Activated CD8-positive, alpha-beta memory T cell treated with anti-CD3 and anti-CD28 coated beads for 48 hours (primary cell): ENCODE measurements around the gene SNRNP200.

Source experiments
- DNase-seq, 3 experiments: peaks; one replicate each; pipeline ENCODE4 v3.0.0-alpha.2; 2020; ENCODE audit warnings: low read depth in 2 of 3, low spot score in 2 of 3

The SNRNP200 gene

DNA sequence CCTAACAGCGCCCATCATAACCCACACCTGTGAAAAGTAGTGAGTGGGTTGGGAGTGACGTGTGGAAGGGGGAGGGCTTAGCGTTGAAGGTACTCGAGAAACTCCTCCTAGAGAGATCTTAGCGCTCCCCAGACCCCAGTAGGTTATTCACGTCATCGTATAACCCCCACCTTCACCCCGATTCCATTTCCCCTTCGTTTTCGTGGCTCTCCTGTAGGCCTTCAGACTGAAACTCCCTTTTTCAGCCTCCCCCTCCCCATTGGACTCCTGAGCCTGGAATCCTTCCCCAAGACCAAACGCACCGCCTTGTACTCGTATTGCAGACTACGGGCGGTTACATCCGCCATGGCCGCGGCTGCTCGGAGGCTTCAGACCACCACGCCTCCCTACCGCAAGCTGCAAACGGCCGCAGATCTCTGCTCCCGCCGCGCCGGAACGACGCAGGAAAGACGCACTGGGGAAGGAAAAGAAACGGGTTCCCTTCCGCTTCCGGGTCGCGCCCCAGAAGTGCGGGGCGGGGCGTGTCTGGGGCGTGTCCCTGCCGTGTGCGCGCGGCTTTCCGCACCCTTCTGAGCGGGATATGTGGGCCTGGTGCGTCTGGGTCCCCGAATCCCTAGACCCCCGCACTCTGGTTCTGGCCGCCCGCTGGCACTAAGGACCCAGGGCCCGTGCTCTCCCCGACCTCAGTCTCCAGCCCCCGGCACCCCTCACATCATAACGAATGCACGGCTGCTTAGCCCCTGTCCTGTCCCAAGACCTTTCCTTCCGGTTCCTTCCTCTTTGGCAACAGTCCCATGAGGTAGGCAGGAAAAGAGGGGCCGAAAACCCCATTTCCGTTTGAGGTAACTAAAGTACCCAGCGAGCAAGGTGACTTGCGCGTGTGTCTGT is at the start of gene SNRNP200:
SNRNP200 (minus strand) TSS at position 456 of the 888 bp plus-strand sequence; CDS start at position 347, 109 bp downstream.
- peak; percentile 82 to 85 (median 83) for DNase-seq

DNA sequence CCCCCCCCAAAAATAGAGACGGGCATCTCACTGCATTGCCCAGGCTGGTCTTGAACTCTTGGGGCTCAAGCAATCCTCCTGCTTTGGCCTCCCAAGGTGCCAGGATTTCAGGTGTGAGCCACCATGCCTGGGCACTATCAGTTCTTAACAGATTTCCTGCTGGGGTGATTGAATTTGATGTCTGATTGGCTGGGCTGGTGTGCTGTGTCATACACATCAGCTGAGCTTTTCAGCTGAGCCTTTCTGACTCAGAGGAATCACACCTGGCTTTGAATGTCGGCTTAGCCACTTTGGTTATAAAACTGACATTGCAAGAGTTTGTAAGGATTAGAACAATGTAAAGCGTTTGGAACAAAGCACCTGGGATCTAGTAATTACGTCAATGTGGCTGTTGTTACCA is 49.1 kb upstream of the SNRNP200 start:
- no peak for DNase-seq

- DNase-seq, result no peak
These were observed 48.3 kb upstream of the SNRNP200 start for GRCh38 chr2:96353606-96354101.

GRCh38 chr2:96353032-96353561 is 47.8 kb upstream of the SNRNP200 start:
- DNase-seq, result no peak

DNA sequence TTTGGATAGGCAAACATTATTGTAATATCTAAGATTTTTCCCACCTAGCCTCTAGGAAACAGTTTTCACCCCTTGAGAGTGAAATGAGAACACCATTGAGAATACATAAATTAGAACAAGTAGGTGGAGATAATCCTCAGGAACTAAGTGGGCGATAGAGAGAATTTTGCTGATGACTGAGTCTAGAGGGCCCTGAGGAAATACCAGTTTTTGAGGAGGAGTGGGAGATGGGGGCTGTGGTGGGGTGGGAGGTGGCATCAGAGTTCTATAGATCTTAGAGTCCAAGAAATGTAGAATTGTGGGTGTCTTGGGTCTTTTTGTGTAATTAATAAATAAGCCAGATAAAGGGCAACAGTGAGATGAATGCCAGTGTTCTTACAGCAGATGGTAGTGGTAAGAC is 42.0 kb upstream of the SNRNP200 start:
- no peak for DNase-seq

DNA sequence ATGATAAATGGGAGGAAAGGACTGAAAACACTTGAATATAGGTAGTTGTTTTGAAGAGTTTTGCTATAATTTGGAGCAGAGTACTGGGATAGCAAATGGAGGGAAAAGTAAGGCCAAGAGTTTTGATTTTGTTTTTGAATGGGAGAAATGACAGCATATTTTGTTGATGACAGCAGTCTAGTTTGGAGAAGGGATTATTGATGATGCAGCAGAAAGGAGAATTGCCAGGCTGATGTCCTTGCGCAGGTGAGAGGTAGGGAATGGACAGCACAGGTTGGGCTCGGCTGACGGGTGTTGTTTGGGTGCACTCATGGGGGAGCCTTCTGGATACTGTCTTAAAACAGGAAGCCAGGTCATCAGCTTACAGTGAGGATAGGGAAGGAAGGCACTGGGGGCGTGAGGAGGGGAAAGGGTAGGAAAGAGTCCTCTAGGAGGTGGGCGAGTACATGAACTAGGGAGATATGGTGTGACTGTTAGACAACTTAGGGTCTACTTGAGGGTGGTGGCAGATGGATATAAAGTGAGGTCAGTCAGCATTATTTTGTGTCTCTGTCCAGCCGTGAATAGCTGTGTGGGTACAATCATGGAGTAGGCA is 40.6 kb upstream of the SNRNP200 start:
- DNase-seq, result no peak

GRCh38 chr2:96345438-96345837 is 40.1 kb upstream of the SNRNP200 start:
- DNase-seq, result no peak

GRCh38 chr2:96344011-96344410 is 38.7 kb upstream of the SNRNP200 start:
- DNase-seq, result no peak

GRCh38 chr2:96342085-96342484 is 36.7 kb upstream of the SNRNP200 start:
- DNase-seq, result no peak

DNA sequence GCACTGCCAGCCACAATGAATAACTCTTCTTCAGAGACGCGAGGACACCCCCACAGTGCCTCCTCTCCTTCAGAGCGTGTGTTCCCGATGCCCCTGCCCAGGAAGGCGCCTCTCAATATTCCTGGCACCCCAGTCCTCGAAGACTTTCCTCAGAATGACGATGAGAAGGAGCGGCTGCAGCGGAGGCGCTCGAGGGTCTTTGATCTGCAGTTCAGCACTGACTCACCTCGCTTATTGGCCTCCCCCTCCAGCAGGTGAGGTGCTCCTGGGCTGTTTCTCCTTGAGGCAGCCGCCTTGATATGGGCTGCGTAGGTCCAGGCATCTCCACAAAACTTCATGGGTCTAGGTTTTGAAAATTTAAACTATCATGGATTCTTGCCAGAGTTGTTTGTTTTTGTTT is 36.3 kb upstream of the SNRNP200 start:
- no peak for DNase-seq

DNA sequence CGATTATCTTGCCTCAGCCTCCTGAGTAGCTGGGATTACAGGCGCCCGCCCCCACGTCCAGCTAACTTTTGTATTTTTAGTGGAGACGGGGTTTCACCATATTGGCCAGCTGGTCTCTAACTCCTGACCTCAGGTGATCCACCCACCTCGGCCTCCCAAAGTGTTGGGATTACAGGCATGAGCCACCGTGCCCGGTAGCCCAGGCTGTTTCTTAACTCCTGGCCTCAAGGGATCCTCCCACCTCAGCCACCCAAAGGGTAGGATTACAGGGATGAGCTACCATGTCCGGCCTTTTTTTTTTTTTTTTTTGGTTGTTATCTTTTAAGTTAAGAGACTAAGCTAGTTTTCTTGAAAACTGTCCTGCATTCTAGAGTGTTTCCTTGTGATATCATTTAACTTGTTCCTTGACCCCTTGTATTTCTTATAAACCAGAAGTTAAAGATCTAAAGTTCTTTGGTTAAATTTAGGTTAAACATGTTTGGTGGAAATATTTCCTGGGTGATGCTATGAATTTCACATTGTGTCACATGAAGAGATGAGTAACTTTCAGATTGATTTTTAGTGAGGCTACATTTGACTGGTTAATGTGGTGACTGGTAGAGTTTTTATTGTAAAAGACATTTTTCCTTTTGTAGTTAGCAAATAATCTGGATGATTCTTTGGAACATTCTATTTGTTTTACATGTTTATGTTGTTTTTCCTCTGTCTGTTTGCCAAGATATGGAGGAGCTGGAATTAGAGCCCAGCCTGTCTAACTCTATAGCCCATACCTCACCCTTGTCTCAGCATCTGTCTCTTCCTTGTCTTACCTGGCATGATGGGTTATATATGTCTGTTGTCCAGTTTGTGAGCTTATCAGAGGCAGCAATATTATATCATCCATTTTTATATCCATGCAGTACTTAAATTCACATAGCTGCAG is 35.4 kb upstream of the SNRNP200 start:
- no peak for DNase-seq

DNA sequence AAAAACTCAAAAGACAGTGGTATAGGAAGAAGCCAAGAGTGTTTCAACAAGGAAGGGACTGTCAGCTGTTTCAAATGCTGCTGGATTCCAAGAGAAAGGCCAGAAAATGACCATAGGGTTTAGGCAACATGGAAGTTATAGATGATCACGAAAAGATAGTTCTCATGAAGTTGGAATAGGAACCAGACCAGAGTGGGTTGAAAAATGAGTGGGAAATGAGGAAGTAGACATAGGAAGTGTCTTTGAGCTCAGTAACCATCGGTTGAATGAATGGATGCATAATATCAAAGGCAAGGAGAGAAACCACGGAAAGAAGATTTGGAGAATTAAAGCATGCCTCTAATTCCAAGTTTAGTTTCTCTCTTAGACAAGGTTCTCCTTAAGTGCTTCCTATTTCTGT is 31.5 kb upstream of the SNRNP200 start:
- no peak for DNase-seq

DNA sequence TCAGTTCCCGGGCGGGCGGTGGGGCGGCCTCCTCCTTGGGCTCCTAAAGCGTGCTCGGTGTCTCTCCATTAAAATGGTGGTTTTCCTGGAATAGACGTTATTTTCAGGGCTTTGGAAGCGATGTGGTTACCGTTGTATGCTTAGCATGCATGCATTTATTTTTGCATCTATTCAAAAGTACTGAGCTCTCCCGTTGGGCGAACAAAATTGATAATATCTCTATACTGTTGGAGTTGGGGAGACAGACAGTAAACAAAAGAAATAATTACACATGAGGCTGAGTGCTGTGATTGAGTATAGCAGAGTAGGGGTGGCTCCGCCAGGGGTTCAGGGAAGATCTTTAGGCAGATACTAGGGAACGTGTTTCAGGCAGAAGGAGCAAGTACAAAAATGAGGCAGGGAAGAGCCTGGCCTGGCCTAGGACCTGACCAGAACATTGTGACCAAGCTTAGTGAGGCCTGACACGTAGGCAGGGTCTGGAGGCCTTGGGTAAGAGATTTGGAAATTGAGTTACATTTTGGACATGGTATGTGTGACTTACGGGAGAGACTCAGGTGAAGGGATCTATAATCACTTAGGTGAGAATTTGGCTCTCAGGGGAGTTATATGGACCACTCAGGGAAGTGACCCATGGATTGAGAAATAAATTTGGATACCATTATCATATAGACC is 30.9 kb upstream of the SNRNP200 start:
- DNase-seq, result no peak

DNA sequence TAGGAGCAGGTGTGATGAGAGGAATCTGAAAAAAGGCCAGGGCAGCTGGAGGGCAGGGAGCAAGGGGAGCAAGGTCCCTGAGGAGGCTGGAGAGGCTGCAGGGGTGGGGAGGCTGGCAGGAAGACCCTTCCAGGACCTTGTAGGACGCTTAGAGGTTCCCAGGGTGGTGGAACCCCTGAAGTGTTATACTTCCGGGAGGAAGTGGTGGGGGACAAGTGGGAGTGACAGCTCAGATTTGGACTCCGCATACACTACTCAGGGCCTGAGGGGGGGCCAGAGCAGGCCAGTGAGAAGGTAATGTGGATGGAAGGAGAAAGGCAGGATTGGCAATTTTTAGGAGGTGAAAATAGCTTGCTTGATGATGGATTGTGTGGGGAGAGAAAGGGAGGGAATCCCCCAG is 28.4 kb upstream of the SNRNP200 start:
- no peak for DNase-seq

DNA sequence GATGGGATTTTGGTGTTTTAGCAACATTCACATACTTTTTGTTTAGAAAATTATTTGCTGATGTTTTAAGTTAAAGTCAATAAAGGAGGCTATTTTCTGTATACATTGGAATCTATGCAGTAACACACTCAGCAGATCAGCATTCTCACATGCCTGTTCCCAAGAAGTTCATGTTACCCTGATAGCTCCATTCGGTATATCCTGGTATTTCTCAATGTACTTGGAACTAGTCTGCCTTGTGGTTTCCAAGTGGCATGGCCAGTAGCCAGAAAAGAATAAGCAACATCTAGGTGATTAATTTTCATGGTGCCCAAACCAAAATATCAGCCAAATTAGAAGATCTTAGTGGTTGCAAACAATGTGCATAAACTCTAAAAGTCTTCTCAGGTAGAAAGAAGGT is 25.1 kb upstream of the SNRNP200 start:
- no peak for DNase-seq

DNA sequence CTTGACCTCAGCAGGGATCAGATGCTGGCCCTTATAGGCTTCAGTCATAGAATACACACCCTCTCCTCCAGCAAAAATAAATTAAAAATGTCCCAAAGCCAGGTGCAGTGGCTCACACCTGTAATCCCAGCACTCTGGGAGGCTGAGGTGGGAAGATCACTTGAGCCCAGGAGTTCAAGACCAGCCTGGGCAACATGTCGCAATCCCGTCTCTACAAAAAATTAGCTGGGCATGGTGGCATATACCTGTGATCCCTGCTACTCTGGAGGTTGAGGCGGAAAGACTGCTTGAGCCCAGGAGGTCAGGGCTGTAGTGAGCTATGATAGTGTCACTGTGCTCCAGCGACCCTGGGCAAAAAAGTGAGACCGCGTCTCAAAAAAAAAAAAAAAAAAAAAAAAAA is 24.5 kb upstream of the SNRNP200 start:
- no peak for DNase-seq

DNA sequence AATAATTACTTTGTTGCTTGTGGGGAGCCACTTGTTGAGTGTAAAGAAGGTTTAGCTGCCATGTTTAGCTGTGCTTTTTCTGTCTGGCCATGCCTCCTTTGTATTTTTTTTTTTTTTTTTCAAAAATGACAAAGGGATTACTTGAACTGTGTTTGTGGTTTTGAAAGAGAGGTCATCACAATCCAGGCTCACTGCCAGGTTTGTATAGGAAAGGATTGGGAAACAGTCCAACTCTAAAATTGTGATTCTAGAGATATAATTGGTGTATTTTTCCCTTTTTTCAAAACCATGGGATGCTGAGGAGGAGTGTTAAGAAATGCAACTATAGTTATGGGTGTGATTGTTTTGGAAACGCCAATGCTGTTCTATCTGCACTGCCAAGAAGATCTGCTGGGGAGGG is 24.1 kb upstream of the SNRNP200 start:
- DNase-seq, result no peak

GRCh38 chr2:96326990-96327820 is 21.9 kb upstream of the SNRNP200 start:
- DNase-seq, result no peak

DNA sequence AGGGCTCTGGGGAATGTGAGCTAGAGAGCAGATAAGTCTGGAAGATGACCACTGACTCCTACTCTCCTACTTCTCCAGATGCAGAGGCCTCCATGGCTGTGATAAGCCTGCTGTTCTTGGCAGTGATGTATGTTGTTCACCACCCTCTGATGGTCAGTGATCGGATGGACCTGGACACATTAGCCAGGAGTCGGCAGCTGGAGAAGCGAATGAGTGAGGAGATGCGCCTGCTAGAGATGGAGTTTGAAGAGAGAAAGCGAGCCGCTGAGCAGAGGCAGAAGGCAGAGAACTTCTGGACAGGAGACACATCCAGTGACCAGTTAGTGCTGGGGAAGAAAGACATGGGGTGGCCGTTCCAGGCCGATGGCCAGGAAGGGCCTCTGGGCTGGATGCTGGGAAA is 21.2 kb upstream of the SNRNP200 start:
- DNase-seq, result no peak

DNA sequence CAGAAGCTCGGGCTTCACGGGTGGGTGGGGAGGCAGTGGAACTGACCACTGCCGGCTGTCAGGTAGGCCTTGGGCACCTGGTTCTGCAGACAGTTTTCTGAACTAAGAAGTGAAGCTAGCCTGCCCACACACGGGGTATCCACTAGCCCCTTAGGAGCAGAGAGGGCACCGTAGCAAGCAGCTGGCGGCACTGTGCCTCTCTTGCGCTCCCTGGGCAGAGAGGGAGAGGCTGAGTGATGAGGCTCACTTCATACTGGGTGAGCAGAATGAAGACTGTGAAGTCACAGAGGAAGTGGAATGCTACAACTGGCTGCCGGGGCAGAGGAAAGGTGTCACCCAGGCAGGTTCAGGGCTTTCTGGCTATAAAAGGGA is 20.5 kb upstream of the SNRNP200 start:
- DNase-seq, result no peak
